GM23338 (cell line): ENCODE data around the gene KIF2A. TPM values are rescaled to one million over a fixed set of nuclear protein-coding genes. Genes with fewer than 3 reads are reported as not detected.

ENCODE experiments used
- ATAC-seq: fragments of 200-7000 bp; cut with Tn5 transposase; 3 replicates; pipeline ENCODE4 v1.9.1; 2020
- DNase-seq: peaks from one replicate; pipeline ENCODE4 v3.0.0-alpha.2; 2015; ENCODE audit warnings: low spot score
- H2AFZ ChIP-seq: fragments of 200-600 bp; sonication (generic); 2 replicates; pipeline ENCODE4 v1.8.0; 2016; ENCODE audit warnings: antibody characterized with exemption, mild to moderate bottlenecking, moderate library complexity
- H3F3A ChIP-seq: fragments of 200-600 bp; sonication (generic); replicated peaks from 2 replicates; pipeline ENCODE4 v1.8.0; 2017; ENCODE audit warnings: antibody characterized with exemption, mixed run types, low read depth
- H3K27ac ChIP-seq: fragments of 200-600 bp; sonication (generic); 2 replicates; pipeline ENCODE4 v1.6.1; 2016; ENCODE audit warnings: low read depth
- H3K27me3 ChIP-seq: fragments of 200-600 bp; sonication (generic); 2 replicates; pipeline ENCODE4 v1.8.0; 2016; ENCODE audit warnings: mild to moderate bottlenecking, mixed run types, moderate library complexity; ENCODE audit not compliant: insufficient read depth
- H3K36me3 ChIP-seq: fragments of 200-600 bp; sonication (generic); 2 replicates; pipeline ENCODE4 v1.8.0; 2016; ENCODE audit warnings: mild to moderate bottlenecking; ENCODE audit not compliant: insufficient read depth
- H3K4me1 ChIP-seq: fragments of 200-600 bp; sonication (generic); 2 replicates; pipeline ENCODE4 v1.8.0; 2016; ENCODE audit warnings: mild to moderate bottlenecking, moderate library complexity; ENCODE audit not compliant: insufficient read depth
- H3K4me2 ChIP-seq: fragments of 200-600 bp; sonication (generic); 2 replicates; pipeline ENCODE4 v1.7.1; 2017; ENCODE audit warnings: mixed run types
- H3K4me3 ChIP-seq: fragments of 200-600 bp; sonication (generic); 2 replicates; pipeline ENCODE4 v1.6.1; 2016; ENCODE audit warnings: mixed run types
- H3K79me2 ChIP-seq: fragments of 200-600 bp; sonication (generic); replicated peaks from 2 replicates; pipeline ENCODE4 v1.8.0; 2017; ENCODE audit warnings: mild to moderate bottlenecking; ENCODE audit not compliant: insufficient read depth
- H3K9me2 ChIP-seq: fragments of 200-600 bp; sonication (generic); 2 replicates; pipeline ENCODE4 v1.8.0; 2017; ENCODE audit not compliant: insufficient read depth
- H4K20me1 ChIP-seq: fragments of 200-600 bp; sonication (generic); replicated peaks from 2 replicates; pipeline ENCODE4 v1.8.0; 2017; ENCODE audit warnings: mild to moderate bottlenecking; ENCODE audit not compliant: insufficient read depth
- H3K27ac Mint-ChIP-seq: 2 replicates; pipeline ENCODE4 v1.8.0; 2020; ENCODE audit warnings: inconsistent platforms, mild to moderate bottlenecking, moderate library complexity, mixed read lengths
- H3K27me3 Mint-ChIP-seq: 3 replicates; pipeline ENCODE4 v1.8.0; 2022; ENCODE audit warnings: low read depth, mild to moderate bottlenecking, moderate library complexity, mixed read lengths, inconsistent platforms; ENCODE audit not compliant: insufficient read depth, poor library complexity
- H3K36me3 Mint-ChIP-seq: 3 replicates; pipeline ENCODE4 v1.8.0; 2021; ENCODE audit warnings: low read depth, mild to moderate bottlenecking, inconsistent platforms, moderate library complexity, mixed read lengths
- H3K4me1 Mint-ChIP-seq: 3 replicates; pipeline ENCODE4 v1.8.0; 2020; ENCODE audit warnings: mild to moderate bottlenecking, inconsistent platforms, mixed read lengths
- H3K4me3 Mint-ChIP-seq: 3 replicates; pipeline ENCODE4 v1.8.0; 2021; ENCODE audit warnings: moderate library complexity, mild to moderate bottlenecking, inconsistent platforms, mixed read lengths
- H3K9me3 Mint-ChIP-seq: 3 replicates; pipeline ENCODE4 v1.8.0; 2020; ENCODE audit warnings: moderate library complexity, mild to moderate bottlenecking, inconsistent platforms, mixed read lengths
- CREB1 ChIP-seq: fragments of 250-450 bp; sonication (Bioruptor Pico); IDR thresholded peaks from 2 replicates; pipeline ENCODE4 v1.5.0; 2020; ENCODE audit warnings: low read depth, mild to moderate bottlenecking, moderate library complexity
- ZNF331 ChIP-seq: fragments of 250-450 bp; sonication (Bioruptor Pico); IDR thresholded peaks from 2 replicates; pipeline ENCODE4 v1.5.0; 2020; ENCODE audit warnings: low read depth, mild to moderate bottlenecking, moderate library complexity
- polyA plus RNA-seq: library from polyadenylated mRNA; unstranded; fragments of >200 nt; fragmentation: Nextera tagmentation; extraction: Ambion mirVana; gene quantifications from 2 replicates; pipeline ENCODE4 v1.2.1, GENCODE V29; 2016
- total RNA-seq: library from RNA; depleted of rRNA; stranded (reverse); fragments of >200 nt; shearing (Covaris generic); gene quantifications from 2 replicates; pipeline ENCODE4 v1.2.3, GENCODE V29; 2014
- TF ChIP-seq, protein P1 (sequence below): fragments of 250-450 bp; sonication (Bioruptor Pico); IDR thresholded peaks from 2 replicates; pipeline ENCODE4 v1.5.0; 2020; ENCODE audit warnings: mild to moderate bottlenecking, moderate library complexity
- TF ChIP-seq, protein P2 (sequence below): IDR thresholded peaks from one replicate; pipeline ENCODE4 v1.6.1; 2018; ENCODE audit warnings: antibody characterized with exemption; ENCODE audit not compliant: unreplicated experiment

KIF2A gene
- total and polyA plus RNA-seq, 2 experiments from 2014 or later: 120 to 122 TPM

- H3K4me2 ChIP-seq: peak overlapping the region; percentile 82
- peaks cover 5% of the 10 kb centered on the region for H3K4me1 ChIP-seq
- peak overlapping the region; percentile 65 for H3K4me3 ChIP-seq
- H4K20me1 ChIP-seq: peaks cover 19% of the 10 kb centered on the region; the same call in 1 of the 2 replicates
- no peaks in the 10 kb centered on the region for H3K9me2 ChIP-seq
- no peaks in the 10 kb centered on the region for H3F3A ChIP-seq
- no peaks in the 10 kb centered on the region for H3K27me3 ChIP-seq
- H2AFZ ChIP-seq: no peak overlapping the region
- ATAC-seq (no peak), DNase-seq (no peak)
- peaks cover 8% of the 10 kb centered on the region for H3K27me3 Mint-ChIP-seq
- H3K36me3 ChIP-seq: no peaks in the 10 kb centered on the region
- H3K36me3 Mint-ChIP-seq: no peaks in the 10 kb centered on the region
- peaks cover 2% of the 10 kb centered on the region; the same call in 1 of the 3 replicates for H3K4me1 Mint-ChIP-seq
- H3K4me3 Mint-ChIP-seq: peak overlapping the region; percentile 93
- peaks cover 60% of the 10 kb centered on the region for H3K79me2 ChIP-seq
- TF ChIP-seq, protein P1, sequence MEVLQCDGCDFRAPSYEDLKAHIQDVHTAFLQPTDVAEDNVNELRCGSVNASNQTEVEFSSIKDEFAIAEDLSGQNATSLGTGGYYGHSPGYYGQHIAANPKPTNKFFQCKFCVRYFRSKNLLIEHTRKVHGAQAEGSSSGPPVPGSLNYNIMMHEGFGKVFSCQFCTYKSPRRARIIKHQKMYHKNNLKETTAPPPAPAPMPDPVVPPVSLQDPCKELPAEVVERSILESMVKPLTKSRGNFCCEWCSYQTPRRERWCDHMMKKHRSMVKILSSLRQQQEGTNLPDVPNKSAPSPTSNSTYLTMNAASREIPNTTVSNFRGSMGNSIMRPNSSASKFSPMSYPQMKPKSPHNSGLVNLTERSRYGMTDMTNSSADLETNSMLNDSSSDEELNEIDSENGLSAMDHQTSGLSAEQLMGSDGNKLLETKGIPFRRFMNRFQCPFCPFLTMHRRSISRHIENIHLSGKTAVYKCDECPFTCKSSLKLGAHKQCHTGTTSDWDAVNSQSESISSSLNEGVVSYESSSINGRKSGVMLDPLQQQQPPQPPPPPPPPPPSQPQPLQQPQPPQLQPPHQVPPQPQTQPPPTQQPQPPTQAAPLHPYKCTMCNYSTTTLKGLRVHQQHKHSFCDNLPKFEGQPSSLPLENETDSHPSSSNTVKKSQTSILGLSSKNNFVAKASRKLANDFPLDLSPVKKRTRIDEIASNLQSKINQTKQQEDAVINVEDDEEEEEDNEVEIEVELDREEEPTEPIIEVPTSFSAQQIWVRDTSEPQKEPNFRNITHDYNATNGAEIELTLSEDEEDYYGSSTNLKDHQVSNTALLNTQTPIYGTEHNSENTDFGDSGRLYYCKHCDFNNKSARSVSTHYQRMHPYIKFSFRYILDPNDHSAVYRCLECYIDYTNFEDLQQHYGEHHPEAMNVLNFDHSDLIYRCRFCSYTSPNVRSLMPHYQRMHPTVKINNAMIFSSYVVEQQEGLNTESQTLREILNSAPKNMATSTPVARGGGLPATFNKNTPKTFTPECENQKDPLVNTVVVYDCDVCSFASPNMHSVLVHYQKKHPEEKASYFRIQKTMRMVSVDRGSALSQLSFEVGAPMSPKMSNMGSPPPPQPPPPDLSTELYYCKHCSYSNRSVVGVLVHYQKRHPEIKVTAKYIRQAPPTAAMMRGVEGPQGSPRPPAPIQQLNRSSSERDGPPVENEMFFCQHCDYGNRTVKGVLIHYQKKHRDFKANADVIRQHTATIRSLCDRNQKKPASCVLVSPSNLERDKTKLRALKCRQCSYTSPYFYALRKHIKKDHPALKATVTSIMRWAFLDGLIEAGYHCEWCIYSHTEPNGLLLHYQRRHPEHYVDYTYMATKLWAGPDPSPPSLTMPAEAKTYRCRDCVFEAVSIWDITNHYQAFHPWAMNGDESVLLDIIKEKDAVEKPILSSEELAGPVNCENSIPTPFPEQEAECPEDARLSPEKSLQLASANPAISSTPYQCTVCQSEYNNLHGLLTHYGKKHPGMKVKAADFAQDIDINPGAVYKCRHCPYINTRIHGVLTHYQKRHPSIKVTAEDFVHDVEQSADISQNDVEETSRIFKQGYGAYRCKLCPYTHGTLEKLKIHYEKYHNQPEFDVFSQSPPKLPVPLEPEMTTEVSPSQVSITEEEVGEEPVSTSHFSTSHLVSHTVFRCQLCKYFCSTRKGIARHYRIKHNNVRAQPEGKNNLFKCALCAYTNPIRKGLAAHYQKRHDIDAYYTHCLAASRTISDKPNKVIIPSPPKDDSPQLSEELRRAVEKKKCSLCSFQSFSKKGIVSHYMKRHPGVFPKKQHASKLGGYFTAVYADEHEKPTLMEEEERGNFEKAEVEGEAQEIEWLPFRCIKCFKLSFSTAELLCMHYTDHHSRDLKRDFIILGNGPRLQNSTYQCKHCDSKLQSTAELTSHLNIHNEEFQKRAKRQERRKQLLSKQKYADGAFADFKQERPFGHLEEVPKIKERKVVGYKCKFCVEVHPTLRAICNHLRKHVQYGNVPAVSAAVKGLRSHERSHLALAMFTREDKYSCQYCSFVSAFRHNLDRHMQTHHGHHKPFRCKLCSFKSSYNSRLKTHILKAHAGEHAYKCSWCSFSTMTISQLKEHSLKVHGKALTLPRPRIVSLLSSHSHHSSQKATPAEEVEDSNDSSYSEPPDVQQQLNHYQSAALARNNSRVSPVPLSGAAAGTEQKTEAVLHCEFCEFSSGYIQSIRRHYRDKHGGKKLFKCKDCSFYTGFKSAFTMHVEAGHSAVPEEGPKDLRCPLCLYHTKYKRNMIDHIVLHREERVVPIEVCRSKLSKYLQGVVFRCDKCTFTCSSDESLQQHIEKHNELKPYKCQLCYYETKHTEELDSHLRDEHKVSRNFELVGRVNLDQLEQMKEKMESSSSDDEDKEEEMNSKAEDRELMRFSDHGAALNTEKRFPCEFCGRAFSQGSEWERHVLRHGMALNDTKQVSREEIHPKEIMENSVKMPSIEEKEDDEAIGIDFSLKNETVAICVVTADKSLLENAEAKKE (CRISPR knock-in tag): no peak
- TF ChIP-seq CREB1 (no peak), ZNF331 (CRISPR knock-in tag) (no peak)
- TF ChIP-seq, protein P2, sequence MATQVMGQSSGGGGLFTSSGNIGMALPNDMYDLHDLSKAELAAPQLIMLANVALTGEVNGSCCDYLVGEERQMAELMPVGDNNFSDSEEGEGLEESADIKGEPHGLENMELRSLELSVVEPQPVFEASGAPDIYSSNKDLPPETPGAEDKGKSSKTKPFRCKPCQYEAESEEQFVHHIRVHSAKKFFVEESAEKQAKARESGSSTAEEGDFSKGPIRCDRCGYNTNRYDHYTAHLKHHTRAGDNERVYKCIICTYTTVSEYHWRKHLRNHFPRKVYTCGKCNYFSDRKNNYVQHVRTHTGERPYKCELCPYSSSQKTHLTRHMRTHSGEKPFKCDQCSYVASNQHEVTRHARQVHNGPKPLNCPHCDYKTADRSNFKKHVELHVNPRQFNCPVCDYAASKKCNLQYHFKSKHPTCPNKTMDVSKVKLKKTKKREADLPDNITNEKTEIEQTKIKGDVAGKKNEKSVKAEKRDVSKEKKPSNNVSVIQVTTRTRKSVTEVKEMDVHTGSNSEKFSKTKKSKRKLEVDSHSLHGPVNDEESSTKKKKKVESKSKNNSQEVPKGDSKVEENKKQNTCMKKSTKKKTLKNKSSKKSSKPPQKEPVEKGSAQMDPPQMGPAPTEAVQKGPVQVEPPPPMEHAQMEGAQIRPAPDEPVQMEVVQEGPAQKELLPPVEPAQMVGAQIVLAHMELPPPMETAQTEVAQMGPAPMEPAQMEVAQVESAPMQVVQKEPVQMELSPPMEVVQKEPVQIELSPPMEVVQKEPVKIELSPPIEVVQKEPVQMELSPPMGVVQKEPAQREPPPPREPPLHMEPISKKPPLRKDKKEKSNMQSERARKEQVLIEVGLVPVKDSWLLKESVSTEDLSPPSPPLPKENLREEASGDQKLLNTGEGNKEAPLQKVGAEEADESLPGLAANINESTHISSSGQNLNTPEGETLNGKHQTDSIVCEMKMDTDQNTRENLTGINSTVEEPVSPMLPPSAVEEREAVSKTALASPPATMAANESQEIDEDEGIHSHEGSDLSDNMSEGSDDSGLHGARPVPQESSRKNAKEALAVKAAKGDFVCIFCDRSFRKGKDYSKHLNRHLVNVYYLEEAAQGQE: no peak
- peak overlapping the region; percentile 96 for H3K27ac Mint-ChIP-seq
- H3K9me3 Mint-ChIP-seq: no peaks in the 10 kb centered on the region; the same call in 2 of the 3 replicates
- H3K27ac ChIP-seq: no peak overlapping the region
These were observed 107.7 kb downstream of the KIF2A start for GRCh38 chr5:62413711-62414110.
